Measurements from ENCODE around the gene RHOT1.
A peak's percentile ranks its signal among the peaks of the same experiment; 100 is the strongest.
"Not testable (repeated sequence)": the region's sequence is repeated elsewhere in the genome, so short reads cannot be mapped to it uniquely, and the experiment has no call there.

RHOT1 gene

DNA sequence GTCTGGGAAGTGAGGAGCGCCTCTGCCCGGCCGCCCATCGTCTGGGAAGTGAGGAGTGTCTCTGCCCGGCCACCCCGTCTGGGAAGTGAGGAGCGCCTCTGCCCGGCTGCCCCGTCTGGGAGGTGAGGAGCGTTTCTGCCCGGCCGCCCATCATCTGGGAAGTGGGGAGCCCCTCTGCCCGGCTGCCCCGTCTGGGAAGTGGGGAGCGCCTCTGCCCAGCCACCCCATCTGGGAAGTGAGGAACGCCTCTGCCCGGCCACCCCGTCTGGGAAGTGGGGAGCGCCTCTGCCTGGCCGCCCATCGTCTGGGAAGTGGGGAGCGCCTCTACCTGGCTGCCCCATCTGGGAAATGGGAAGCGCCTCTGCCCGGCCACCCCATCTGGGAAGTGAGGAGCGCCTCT lies 37.2 kb downstream of the RHOT1 start:
- not testable (repeated sequence) for H3K27ac Mint-ChIP-seq (ENCODE audit: low read depth); DNase-seq (ENCODE audit: low spot score in 2 of 2); H3K9me3 Mint-ChIP-seq; H3K4me1 Mint-ChIP-seq; H3K4me3 Mint-ChIP-seq; H3K27me3 Mint-ChIP-seq; ATAC-seq (replicated peaks; ENCODE audit: extremely low read depth, poor library complexity, severe bottlenecking)
- peaks cover 37% of the 10 kb centered on the region for H3K36me3 Mint-ChIP-seq (ENCODE audit: insufficient read depth)

DNA sequence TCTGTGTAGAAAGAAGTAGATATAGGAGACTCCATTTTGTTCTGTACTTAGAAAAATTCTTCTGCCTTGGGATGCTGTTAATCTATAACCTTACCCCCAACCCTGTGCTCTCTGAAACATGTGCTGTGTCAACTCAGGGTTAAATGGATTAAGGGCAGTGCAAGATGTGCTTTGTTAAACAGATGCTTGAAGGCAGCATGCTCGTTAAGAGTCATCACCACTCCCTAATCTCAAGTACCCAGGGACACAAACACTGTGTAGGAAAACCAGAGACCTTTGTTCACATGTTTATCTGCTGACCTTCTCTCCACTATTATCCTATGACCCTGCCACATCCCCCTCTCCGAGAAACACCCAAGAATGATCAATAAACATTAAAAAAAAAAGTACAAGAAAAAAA lies 38.0 kb downstream of the RHOT1 start:
- H3K27me3 Mint-ChIP-seq; H3K4me1 Mint-ChIP-seq; DNase-seq (ENCODE audit: low spot score in 2 of 2); H3K4me3 Mint-ChIP-seq; H3K9me3 Mint-ChIP-seq; ATAC-seq (replicated peaks; ENCODE audit: extremely low read depth, poor library complexity, severe bottlenecking); H3K27ac Mint-ChIP-seq (ENCODE audit: low read depth): not testable (repeated sequence)
- H3K36me3 Mint-ChIP-seq (ENCODE audit: insufficient read depth), result peaks cover 38% of the 10 kb centered on the region

DNA sequence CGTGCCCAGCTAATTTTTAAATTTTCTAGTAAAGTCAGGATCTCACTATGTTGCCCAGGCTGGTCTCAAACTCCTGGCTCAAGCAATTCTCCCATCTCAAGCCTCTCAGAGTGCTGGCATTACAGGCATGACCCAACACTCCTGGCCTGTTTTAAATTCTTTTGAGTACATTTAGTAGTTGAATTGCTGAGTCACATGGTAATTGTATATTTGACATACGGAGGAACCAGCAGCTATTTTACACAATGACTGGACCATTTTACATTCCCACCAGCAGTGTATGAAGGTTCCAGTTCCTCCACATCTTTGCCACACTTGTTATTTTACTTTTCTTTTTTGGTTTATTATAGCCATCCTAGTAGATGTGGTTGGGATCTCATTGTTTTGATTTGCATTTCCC lies 43.6 kb downstream of the RHOT1 start:
- Mint-ChIP-seq H3K36me3 (ENCODE audit: insufficient read depth) (peaks cover 19% of the 10 kb centered on the region), H3K4me1 (no peaks in the 10 kb centered on the region), H3K27ac (ENCODE audit: low read depth) (no peak overlapping the region), H3K9me3 (no peaks in the 10 kb centered on the region), H3K27me3 (no peaks in the 10 kb centered on the region), H3K4me3 (no peak overlapping the region)
- ATAC-seq (replicated peaks; ENCODE audit: extremely low read depth, poor library complexity, severe bottlenecking) (no peak), DNase-seq (ENCODE audit: low spot score in 2 of 2) (no peak)

DNA sequence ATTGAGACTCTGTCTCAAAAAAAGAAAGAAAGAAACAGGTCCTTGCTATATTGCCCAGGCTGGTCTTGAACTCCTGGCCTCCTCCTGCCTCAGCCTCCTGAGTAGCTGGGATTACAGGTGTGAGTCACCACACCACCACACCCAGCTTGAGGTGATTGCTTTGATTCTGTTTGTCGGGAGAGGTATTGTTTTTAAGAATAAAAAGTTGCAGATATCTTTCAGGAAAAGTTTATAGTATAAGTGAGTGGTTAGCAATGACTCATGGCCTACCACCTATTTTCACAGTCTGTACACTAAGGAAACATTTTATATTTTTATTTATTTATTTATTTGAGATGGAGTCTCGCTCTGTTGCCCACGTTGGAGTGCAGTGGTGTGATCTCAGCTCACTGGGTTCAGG lies 45.0 kb downstream of the RHOT1 start:
- H3K9me3 Mint-ChIP-seq, result no peaks in the 10 kb centered on the region
- H3K4me1 Mint-ChIP-seq, result no peaks in the 10 kb centered on the region
- H3K4me3 Mint-ChIP-seq, result no peak overlapping the region
- H3K27ac Mint-ChIP-seq (ENCODE audit: low read depth), result no peak overlapping the region
- H3K36me3 Mint-ChIP-seq (ENCODE audit: insufficient read depth), result peaks cover 16% of the 10 kb centered on the region
- DNase-seq (ENCODE audit: low spot score in 2 of 2), result no peak
- no peak for ATAC-seq (replicated peaks; ENCODE audit: extremely low read depth, poor library complexity, severe bottlenecking)
- H3K27me3 Mint-ChIP-seq, result no peaks in the 10 kb centered on the region

DNA sequence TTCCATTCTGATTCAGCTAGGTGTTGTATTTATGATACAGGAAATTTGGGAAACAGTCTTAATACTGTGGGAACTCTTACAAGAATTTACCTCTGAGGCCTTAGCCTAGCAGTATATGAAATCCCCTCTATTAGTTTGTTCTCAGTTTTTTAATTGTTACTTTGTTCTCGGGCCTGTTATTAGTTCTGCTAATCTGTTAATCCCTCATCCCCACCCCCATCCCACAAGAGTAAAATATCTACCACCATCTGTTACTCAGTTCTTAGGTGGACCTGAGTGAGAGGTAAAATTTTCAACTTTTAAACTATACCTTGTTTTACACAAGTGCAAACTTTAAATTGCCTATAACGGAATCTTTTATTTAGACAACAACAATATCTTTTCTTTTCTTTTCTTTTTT lies 47.0 kb downstream of the RHOT1 start:
- Mint-ChIP-seq H3K4me3 (no peak overlapping the region), H3K9me3 (no peaks in the 10 kb centered on the region), H3K27ac (ENCODE audit: low read depth) (no peak overlapping the region), H3K36me3 (ENCODE audit: insufficient read depth) (peaks cover 21% of the 10 kb centered on the region), H3K4me1 (no peaks in the 10 kb centered on the region), H3K27me3 (no peaks in the 10 kb centered on the region)
- ATAC-seq (replicated peaks; ENCODE audit: extremely low read depth, poor library complexity, severe bottlenecking), result no peak
- DNase-seq (ENCODE audit: low spot score in 2 of 2), result no peak

DNA sequence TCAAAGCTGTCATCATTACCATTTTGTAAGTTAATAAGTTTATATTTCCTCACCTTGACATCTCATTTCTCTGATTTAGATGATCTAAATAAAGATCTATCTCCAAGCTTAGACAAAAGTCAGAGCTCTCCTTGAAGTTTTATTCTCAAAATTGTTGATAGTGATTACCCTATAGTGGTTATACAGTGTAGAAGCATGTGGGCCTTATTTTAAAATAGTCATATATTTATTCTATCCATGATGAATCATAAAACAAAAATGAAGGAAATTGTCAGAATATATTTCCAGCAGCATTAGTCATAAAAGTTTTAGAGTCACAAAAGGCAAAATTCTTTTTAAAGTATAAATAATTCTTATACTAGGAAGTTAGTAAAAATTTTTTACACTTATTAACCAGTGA lies 49.0 kb downstream of the RHOT1 start:
- ATAC-seq (replicated peaks; ENCODE audit: extremely low read depth, poor library complexity, severe bottlenecking), result no peak
- Mint-ChIP-seq H3K27me3 (no peaks in the 10 kb centered on the region), H3K4me3 (no peak overlapping the region), H3K27ac (ENCODE audit: low read depth) (peak overlapping the region; percentile 29), H3K4me1 (no peaks in the 10 kb centered on the region), H3K9me3 (no peaks in the 10 kb centered on the region), H3K36me3 (ENCODE audit: insufficient read depth) (peaks cover 25% of the 10 kb centered on the region)
- DNase-seq (ENCODE audit: low spot score in 2 of 2), result no peak

DNA sequence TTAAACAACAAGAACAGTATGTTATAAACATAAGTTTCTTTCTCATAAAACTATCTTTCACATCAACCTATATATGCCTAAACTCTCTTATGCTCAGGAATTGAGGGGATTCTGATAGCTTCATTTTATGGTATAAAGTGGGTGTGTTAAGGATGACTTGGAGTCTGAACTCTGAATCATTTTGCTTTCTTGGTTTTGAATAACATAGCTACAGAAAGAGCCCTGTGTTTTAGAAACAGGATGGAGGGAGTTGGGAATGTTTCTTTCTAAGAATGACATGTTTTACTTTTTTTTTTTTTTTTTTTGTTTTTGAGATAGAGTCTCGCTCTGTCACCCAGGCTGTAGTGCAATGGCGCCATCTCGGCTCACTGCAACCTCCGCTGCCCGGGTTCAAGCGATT lies 50.1 kb downstream of the RHOT1 start:
- H3K9me3 Mint-ChIP-seq, result no peaks in the 10 kb centered on the region
- H3K4me1 Mint-ChIP-seq, result no peaks in the 10 kb centered on the region
- DNase-seq (ENCODE audit: low spot score in 2 of 2) (no peak), ATAC-seq (replicated peaks; ENCODE audit: extremely low read depth, poor library complexity, severe bottlenecking) (no peak)
- peaks cover 28% of the 10 kb centered on the region for H3K36me3 Mint-ChIP-seq (ENCODE audit: insufficient read depth)
- H3K27ac Mint-ChIP-seq (ENCODE audit: low read depth), result no peak overlapping the region
- no peak overlapping the region for H3K4me3 Mint-ChIP-seq
- H3K27me3 Mint-ChIP-seq, result no peaks in the 10 kb centered on the region

DNA sequence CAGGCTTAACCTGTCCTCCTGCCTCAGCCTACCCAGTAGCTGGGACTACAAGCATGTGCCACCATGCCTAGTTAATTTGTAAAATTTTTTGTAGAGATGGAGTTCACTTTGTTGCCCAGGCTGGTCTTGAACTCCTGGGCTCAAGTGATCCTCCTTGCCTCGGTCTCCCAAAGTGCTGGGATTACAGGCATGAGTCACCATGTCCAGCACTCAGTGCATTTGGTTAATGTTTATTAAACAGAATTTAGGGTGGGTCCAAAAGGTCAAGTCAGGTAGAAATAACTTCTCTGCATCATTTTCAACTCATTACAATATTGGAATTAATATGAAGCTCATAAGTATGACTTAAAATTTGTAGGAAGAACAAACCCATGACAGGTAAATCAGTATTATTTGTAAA lies 55.7 kb downstream of the RHOT1 start:
- DNase-seq (ENCODE audit: low spot score in 2 of 2), result no peak
- H3K27me3 Mint-ChIP-seq, result no peaks in the 10 kb centered on the region
- no peaks in the 10 kb centered on the region for H3K9me3 Mint-ChIP-seq

DNA sequence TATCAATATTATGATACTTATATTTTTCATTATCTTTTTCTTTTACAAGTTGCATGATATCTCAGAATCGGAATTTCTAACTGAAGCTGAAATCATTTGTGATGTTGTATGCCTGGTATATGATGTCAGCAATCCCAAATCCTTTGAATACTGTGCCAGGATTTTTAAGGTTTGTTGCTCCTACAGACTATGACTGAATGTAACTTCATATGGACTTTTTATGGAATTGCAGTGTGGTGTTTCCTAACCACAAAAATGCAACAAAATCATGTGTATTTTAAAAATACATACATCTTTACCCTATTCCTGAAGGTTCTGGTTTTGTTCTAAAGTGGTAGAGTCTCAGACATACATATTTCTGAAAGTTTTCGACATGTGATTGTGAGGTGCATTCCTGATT lies 64.6 kb downstream of the RHOT1 start:
- no peak for DNase-seq (ENCODE audit: low spot score in 2 of 2)
- no peak overlapping the region for H3K4me3 Mint-ChIP-seq
- no peaks in the 10 kb centered on the region for H3K27me3 Mint-ChIP-seq
- ATAC-seq (replicated peaks; ENCODE audit: extremely low read depth, poor library complexity, severe bottlenecking), result no peak
- H3K36me3 Mint-ChIP-seq (ENCODE audit: insufficient read depth), result peaks cover 30% of the 10 kb centered on the region
- H3K27ac Mint-ChIP-seq (ENCODE audit: low read depth), result no peak overlapping the region
- no peaks in the 10 kb centered on the region for H3K4me1 Mint-ChIP-seq
- H3K9me3 Mint-ChIP-seq, result no peaks in the 10 kb centered on the region

More for the DNA sequence above, 55.7 kb downstream of the RHOT1 start:
- Mint-ChIP-seq H3K27ac (ENCODE audit: low read depth) (no peak overlapping the region), H3K4me3 (no peak overlapping the region), H3K4me1 (no peaks in the 10 kb centered on the region), H3K36me3 (ENCODE audit: insufficient read depth) (peaks cover 41% of the 10 kb centered on the region)
- ATAC-seq (replicated peaks; ENCODE audit: extremely low read depth, poor library complexity, severe bottlenecking), result no peak

DNA sequence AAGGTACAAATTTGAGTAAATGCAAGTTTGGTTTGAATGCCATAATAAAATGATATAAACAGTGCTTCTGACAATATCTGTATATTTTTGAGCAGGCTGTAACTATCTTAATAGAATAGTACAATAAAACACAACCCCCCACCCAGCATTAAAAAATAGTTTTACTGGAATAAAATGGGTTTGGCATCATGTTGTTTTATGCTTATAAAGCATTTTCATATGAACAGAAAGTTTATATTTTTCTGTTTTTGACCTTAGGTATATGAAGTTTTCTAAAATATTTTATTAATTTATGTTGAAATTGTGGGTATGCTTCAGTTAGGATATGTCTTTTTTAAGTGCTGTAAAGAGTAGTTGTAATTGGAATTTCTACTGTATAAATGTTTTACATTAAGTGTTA lies 66.1 kb downstream of the RHOT1 start:
- peaks cover 30% of the 10 kb centered on the region for H3K36me3 Mint-ChIP-seq (ENCODE audit: insufficient read depth)
- H3K4me1 Mint-ChIP-seq, result no peaks in the 10 kb centered on the region
- H3K27me3 Mint-ChIP-seq, result no peaks in the 10 kb centered on the region

DNA sequence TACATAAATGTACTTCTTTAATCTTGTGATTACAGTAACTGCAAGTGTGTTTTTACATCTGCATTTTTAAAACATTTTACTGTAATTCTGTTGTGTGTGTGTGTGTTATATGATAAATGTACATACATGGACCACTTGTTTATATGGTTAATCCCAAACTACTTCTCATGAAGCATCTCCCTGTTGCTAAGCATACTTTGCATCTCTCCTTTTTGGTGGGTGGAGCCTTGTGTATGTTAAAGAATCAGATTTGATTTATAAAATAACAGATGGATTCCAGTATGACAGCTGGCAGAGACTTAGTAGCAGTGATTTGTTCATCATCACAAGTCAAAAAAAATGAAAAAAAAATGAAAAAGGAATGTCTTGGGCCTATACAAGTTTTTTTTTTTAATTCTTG lies 67.3 kb downstream of the RHOT1 start:
- Mint-ChIP-seq H3K4me1 (no peaks in the 10 kb centered on the region), H3K36me3 (ENCODE audit: insufficient read depth) (peaks cover 26% of the 10 kb centered on the region), H3K27ac (ENCODE audit: low read depth) (no peak overlapping the region), H3K4me3 (no peak overlapping the region), H3K27me3 (no peaks in the 10 kb centered on the region), H3K9me3 (no peaks in the 10 kb centered on the region)
- DNase-seq (ENCODE audit: low spot score in 2 of 2) (no peak), ATAC-seq (replicated peaks; ENCODE audit: extremely low read depth, poor library complexity, severe bottlenecking) (no peak)

More for the DNA sequence above, 66.1 kb downstream of the RHOT1 start:
- Mint-ChIP-seq H3K4me3 (no peak overlapping the region), H3K27ac (ENCODE audit: low read depth) (no peak overlapping the region), H3K9me3 (no peaks in the 10 kb centered on the region)
- no peak for DNase-seq (ENCODE audit: low spot score in 2 of 2)
- ATAC-seq (replicated peaks; ENCODE audit: extremely low read depth, poor library complexity, severe bottlenecking), result no peak

DNA sequence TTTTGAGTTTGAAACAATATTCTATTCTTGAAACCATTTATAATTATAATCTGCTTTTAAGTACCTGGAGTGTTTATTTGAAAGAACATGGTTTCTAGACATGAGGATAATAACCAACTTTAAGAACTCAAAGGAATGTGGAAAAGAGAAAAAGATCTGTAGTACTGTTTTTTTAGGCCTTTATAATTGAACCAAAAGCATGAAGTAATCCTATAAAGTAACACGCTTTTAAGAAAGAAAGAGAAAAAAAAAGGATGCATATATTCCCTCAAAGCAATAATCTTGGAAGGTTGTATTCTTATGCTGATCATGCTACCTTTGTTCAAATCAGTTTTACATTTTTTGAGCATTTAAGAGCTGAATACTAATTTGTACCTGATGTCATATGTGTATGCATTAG lies 69.4 kb downstream of the RHOT1 start:
- no peaks in the 10 kb centered on the region for H3K4me1 Mint-ChIP-seq
- no peak overlapping the region for H3K4me3 Mint-ChIP-seq
- DNase-seq (ENCODE audit: low spot score in 2 of 2) (no peak), ATAC-seq (replicated peaks; ENCODE audit: extremely low read depth, poor library complexity, severe bottlenecking) (no peak)
- peaks cover 23% of the 10 kb centered on the region for H3K36me3 Mint-ChIP-seq (ENCODE audit: insufficient read depth)
- H3K27me3 Mint-ChIP-seq, result no peaks in the 10 kb centered on the region
- H3K27ac Mint-ChIP-seq (ENCODE audit: low read depth), result no peak overlapping the region
- H3K9me3 Mint-ChIP-seq, result no peaks in the 10 kb centered on the region

DNA sequence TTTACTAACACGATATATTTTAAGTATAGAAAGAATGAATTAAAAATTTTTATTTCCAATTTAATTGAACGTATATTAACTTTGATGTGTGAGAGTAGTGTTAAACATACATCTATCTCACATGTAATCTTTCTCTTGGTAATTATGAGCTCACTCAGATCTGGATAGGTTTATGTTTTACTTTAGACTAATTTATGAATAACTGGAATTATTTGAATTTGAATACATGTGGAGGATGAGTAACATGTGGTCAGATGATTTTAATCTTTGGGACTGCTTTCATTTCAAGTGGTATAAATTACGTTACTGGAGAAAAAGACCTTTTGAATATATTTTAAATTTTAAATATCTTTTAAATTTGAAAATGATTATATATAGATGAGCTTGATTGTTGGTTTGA lies 73.4 kb downstream of the RHOT1 start:
- H3K9me3 Mint-ChIP-seq, result no peaks in the 10 kb centered on the region
- ATAC-seq (replicated peaks; ENCODE audit: extremely low read depth, poor library complexity, severe bottlenecking) (no peak), DNase-seq (ENCODE audit: low spot score in 2 of 2) (no peak)
- no peak overlapping the region for H3K27ac Mint-ChIP-seq (ENCODE audit: low read depth)
- H3K4me3 Mint-ChIP-seq, result no peak overlapping the region
- H3K27me3 Mint-ChIP-seq, result no peaks in the 10 kb centered on the region
- H3K36me3 Mint-ChIP-seq (ENCODE audit: insufficient read depth), result peaks cover 11% of the 10 kb centered on the region
- H3K4me1 Mint-ChIP-seq, result no peaks in the 10 kb centered on the region

DNA sequence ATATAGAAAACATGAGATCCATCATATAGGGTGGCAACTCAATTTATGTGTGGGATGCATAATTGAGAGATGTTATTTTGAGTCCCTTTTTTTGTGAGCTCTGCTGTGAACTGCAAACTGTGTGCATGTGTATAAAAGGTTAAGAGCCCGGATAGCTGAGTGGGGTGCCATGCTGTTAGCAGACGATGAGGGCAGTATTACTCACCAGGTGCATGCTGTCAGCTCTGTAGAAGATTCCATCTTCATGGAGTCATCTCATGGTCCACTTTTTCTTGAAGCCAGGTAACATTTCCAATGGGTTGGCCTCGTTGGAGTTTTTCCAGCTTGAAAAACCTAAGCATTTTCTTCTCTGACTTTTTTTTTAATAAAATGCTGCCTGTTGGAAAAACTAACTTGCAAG lies 80.3 kb downstream of the RHOT1 start:
- Mint-ChIP-seq H3K36me3 (ENCODE audit: insufficient read depth) (peaks cover 6% of the 10 kb centered on the region), H3K27me3 (no peaks in the 10 kb centered on the region), H3K4me1 (peaks cover 4% of the 10 kb centered on the region), H3K9me3 (no peaks in the 10 kb centered on the region), H3K4me3 (no peak overlapping the region), H3K27ac (ENCODE audit: low read depth) (peak overlapping the region; percentile 51)
- ATAC-seq (replicated peaks; ENCODE audit: extremely low read depth, poor library complexity, severe bottlenecking) (no peak), DNase-seq (ENCODE audit: low spot score in 2 of 2) (no peak)
